Lower lobe of right lung (tissue), 2 donors: Measurements from ENCODE around the gene HPCA. TPM values are rescaled to one million over a fixed set of nuclear protein-coding genes. Genes with fewer than 3 reads are reported as not detected.

Experiments used
- ATAC-seq, 2 donors: fragments of 200-7000 bp; cut with Tn5 transposase; one replicate each; pipeline ENCODE4 v1.9.1; 2020 to 2022; ENCODE audit warnings: mild to moderate bottlenecking in 2 of 2, moderate library complexity in 2 of 2
- DNase-seq: peaks from one replicate; pipeline ENCODE4 v3.0.0-alpha.2; 2020
- H3K27ac ChIP-seq: fragments of 200-600 bp; one replicate; pipeline ENCODE4 v1.8.0; 2022
- H3K27me3 ChIP-seq: fragments of 200-600 bp; one replicate; pipeline ENCODE4 v1.8.0; 2022; ENCODE audit warnings: low read depth
- H3K36me3 ChIP-seq: fragments of 200-600 bp; one replicate; pipeline ENCODE4 v1.8.0; 2022; ENCODE audit warnings: mild to moderate bottlenecking
- H3K4me1 ChIP-seq: fragments of 200-600 bp; one replicate; pipeline ENCODE4 v1.8.0; 2022
- H3K4me3 ChIP-seq: fragments of 200-600 bp; one replicate; pipeline ENCODE4 v1.8.0; 2022; ENCODE audit warnings: mild to moderate bottlenecking
- H3K9me3 ChIP-seq: fragments of 200-600 bp; one replicate; pipeline ENCODE4 v1.8.0; 2022
- intact Hi-C: fragments of 100-400 bp; cut with DNase I; formaldehyde crosslinking; loops from one replicate; pipeline ENCODE4 v1.11.0; 2022
- total RNA-seq: library from RNA; stranded (reverse); fragmentation: NEBNext Ultra II Directional; extraction: Animal tissue kit (Norgen Biotek cat#: 25700); gene quantifications from one replicate; pipeline ENCODE4 v1.2.1, GENCODE V29; 2021
- TF ChIP-seq, protein P1 (sequence below): fragments of 200-600 bp; IDR thresholded peaks from one replicate; pipeline ENCODE4 v1.8.0; 2022; ENCODE audit warnings: antibody characterized with exemption, mild to moderate bottlenecking
- donor health status: DM: no; HTN: yes; CAD: no; lungs with severe emphysema.

HPCA gene
- total RNA-seq, 1 donor from 2014 or later: not detected

DNA sequence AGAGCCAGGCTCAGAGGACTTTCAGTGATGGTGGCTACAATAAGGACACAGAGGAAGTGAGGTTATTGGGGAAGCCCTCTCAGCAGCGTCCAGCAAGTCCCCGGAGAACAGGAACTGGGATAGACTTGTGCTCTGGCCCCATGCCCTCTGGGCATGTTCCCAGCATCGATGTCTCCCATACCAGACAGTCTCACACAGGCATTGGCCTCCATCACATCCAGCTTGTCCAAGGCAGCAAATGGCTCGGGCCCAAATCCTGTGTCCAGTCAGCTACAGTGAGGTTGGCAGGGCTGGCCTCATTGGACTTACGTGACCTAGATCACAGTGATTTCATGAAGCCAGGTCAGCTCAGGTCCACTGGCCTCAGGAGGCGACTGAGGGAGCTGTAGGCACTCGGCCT lies 34.5 kb downstream of the HPCA start:
- H3K27me3 ChIP-seq: peaks cover 31% of the 10 kb centered on the region
- H3K36me3 ChIP-seq: no peaks in the 10 kb centered on the region
- H3K9me3 ChIP-seq: no peaks in the 10 kb centered on the region
- H3K4me1 ChIP-seq: peaks cover 13% of the 10 kb centered on the region
- TF ChIP-seq, protein P1, sequence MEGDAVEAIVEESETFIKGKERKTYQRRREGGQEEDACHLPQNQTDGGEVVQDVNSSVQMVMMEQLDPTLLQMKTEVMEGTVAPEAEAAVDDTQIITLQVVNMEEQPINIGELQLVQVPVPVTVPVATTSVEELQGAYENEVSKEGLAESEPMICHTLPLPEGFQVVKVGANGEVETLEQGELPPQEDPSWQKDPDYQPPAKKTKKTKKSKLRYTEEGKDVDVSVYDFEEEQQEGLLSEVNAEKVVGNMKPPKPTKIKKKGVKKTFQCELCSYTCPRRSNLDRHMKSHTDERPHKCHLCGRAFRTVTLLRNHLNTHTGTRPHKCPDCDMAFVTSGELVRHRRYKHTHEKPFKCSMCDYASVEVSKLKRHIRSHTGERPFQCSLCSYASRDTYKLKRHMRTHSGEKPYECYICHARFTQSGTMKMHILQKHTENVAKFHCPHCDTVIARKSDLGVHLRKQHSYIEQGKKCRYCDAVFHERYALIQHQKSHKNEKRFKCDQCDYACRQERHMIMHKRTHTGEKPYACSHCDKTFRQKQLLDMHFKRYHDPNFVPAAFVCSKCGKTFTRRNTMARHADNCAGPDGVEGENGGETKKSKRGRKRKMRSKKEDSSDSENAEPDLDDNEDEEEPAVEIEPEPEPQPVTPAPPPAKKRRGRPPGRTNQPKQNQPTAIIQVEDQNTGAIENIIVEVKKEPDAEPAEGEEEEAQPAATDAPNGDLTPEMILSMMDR: no peak
- ATAC-seq (peak; percentile 30), DNase-seq (no peak)
- intact Hi-C loops: no loop called here
- H3K4me3 ChIP-seq: no peak overlapping the region
- H3K27ac ChIP-seq: no peak overlapping the region

DNA sequence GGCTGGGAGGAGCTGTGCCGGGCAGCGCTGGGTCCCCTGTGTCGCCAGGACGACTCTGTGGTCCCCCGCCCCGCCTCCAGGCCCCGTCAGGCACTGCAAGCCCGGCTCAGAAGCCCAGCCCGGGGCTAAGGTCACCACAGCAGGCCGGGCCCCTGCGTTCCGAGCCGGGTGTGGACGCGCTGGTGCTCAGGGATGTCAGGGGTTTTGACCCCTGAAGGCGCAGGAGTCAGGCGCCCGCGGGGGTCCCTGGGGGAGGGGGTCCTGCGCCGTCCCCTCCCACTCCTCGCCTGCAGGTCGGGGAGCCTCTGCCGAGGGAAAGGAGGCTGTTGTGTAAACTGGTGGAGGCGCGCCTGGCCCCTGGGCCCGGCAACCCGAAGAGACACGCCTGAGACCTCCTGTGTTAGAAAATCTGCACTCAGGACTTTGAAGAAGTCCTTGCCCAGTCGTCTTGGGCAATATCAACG lies 38.6 kb downstream of the HPCA start:
- Histone ChIP-seq H3K4me3 (peak overlapping the region; percentile 30), H3K27me3 (peaks cover 23% of the 10 kb centered on the region), H3K9me3 (no peaks in the 10 kb centered on the region), H3K27ac (no peak overlapping the region), H3K36me3 (no peaks in the 10 kb centered on the region), H3K4me1 (peaks cover 18% of the 10 kb centered on the region)
- ATAC-seq (peak; percentile 44 to 64), DNase-seq (no peak)
- intact Hi-C loops: no loop called here
- TF ChIP-seq, protein P1: peak; percentile 11

DNA sequence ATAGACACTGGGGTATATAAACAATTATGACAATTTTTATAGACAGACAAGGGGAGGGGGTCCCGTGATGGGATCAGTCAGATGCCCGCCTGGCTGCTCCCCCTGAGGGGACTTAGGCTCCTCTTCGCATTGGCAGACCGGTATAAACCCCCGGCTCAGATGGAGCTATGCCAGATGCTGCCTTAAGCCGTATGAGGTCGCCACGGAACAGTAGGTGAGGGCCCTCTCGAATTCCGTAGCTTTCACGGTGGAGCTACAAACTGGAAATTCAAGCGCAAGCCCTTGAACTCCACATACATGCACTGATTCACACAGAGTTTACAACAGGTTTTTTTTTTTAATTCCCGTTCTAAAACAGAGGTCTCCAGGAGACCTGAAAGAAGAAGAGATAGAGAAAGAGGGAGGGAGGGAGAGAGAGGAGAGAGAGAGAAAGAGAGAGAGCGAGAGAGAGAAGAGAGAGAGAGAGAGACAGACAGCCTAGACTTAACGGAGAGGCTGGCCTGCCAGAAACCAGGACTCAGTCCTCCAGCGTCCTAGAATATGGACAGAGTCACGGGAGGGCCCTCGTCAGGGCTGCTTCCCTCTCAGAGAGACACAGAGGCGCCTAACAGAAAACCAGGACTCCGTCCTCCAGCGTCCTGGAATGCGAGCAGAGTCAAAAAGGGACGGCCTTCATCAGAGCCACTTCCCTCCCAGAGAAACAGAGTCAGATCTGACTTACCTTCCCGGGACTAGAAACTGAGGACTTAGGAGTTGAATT lies 39.3 kb downstream of the HPCA start:
- Histone ChIP-seq H3K27ac (no peak overlapping the region), H3K4me1 (peaks cover 18% of the 10 kb centered on the region), H3K36me3 (no peaks in the 10 kb centered on the region), H3K4me3 (peak overlapping the region; percentile 30), H3K27me3 (peaks cover 23% of the 10 kb centered on the region), H3K9me3 (no peaks in the 10 kb centered on the region)
- TF ChIP-seq, protein P1: no peak
- ATAC-seq (peak; percentile 70 to 74), DNase-seq (no peak)
- intact Hi-C loops: no loop called here

DNA sequence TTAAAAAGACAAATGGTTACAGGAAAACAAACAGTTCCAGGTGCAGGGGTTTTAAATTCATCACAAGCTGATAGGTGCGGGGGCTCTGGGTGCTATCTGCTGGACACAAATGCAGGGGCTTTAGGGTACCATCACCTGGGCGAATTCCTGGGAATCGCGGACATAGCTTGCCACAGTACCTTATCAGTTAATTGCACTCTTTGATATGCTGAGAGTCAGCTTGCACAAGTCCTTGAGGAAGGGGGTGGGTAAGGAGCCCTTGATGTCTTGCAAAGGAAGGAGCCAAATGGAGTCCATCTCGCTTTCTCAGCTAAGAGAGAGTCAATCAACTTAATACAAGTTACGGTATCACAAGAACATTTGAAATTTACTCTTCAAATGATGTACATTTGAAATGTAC lies 40.3 kb downstream of the HPCA start:
- no peak overlapping the region for H3K27ac ChIP-seq
- DNase-seq (no peak), ATAC-seq (peak in 1 of 2 donors; percentile 54)
- intact Hi-C loops: no loop called here
- H3K27me3 ChIP-seq: peaks cover 23% of the 10 kb centered on the region
- H3K4me1 ChIP-seq: peaks cover 18% of the 10 kb centered on the region
- no peaks in the 10 kb centered on the region for H3K36me3 ChIP-seq
- no peak overlapping the region for H3K4me3 ChIP-seq
- TF ChIP-seq, protein P1: no peak
- no peaks in the 10 kb centered on the region for H3K9me3 ChIP-seq

DNA sequence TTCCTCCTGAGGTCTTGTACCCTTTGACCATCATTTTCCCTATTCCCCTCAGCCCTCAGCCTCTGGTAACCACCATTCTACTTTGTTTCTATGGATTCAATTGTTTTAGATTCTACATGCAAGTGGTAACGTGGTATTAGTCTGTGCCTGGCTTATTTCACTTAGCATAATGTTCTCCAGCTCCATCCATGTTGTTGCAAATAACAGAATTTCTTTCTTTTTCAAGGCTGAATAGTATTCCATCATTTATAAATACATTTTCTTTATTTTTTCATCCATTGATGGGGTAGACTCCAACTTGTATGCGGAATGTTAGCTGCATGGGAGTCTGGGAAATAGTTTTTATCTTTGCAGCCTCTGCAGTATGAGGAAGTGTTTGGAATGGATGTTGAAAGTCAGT lies 41.1 kb downstream of the HPCA start:
- DNase-seq (no peak), ATAC-seq (no peak)
- TF ChIP-seq, protein P1: no peak
- no peak overlapping the region for H3K27ac ChIP-seq
- H3K27me3 ChIP-seq: peaks cover 20% of the 10 kb centered on the region
- H3K36me3 ChIP-seq: no peaks in the 10 kb centered on the region
- H3K4me3 ChIP-seq: no peak overlapping the region
- H3K4me1 ChIP-seq: peaks cover 18% of the 10 kb centered on the region
- intact Hi-C loops: no loop called here
- H3K9me3 ChIP-seq: no peaks in the 10 kb centered on the region
